MM.1S (cell line): ENCODE data around the gene CADPS.

Source experiments
- DNase-seq: peaks from one replicate; pipeline ENCODE4 v3.0.0-alpha.2; 2015
- H2AFZ ChIP-seq: fragments of 300-600 bp; sonication (generic); 2 replicates; pipeline ENCODE4 v1.6.0; 2016; ENCODE audit warnings: antibody characterized with exemption, low read length
- H3F3A ChIP-seq: fragments of 300-600 bp; sonication (generic); 2 replicates; pipeline ENCODE4 v1.6.1; 2016; ENCODE audit warnings: mild to moderate bottlenecking, antibody characterized with exemption, low read length, moderate library complexity, mixed read lengths; ENCODE audit not compliant: insufficient read depth
- H3K27ac ChIP-seq: fragments of 300-600 bp; sonication (generic); 2 replicates; pipeline ENCODE4 v1.5.1; 2016; ENCODE audit warnings: mild to moderate bottlenecking, low read length
- H3K27me3 ChIP-seq: fragments of 300-600 bp; sonication (generic); replicated peaks from 2 replicates; pipeline ENCODE4 v1.6.0; 2016; ENCODE audit warnings: low read length; ENCODE audit not compliant: insufficient read depth
- H3K36me3 ChIP-seq: fragments of 300-600 bp; sonication (generic); replicated peaks from 2 replicates; pipeline ENCODE4 v1.6.1; 2016; ENCODE audit warnings: mild to moderate bottlenecking, low read length, mixed read lengths; ENCODE audit not compliant: insufficient read depth
- H3K4me1 ChIP-seq: fragments of 300-600 bp; sonication (generic); 2 replicates; pipeline ENCODE4 v1.6.1; 2016; ENCODE audit warnings: low read length, mixed read lengths
- H3K4me2 ChIP-seq: fragments of 300-600 bp; sonication (generic); 2 replicates; pipeline ENCODE4 v1.6.0; 2016; ENCODE audit warnings: low read depth, low read length
- H3K4me3 ChIP-seq: fragments of 300-600 bp; sonication (generic); 2 replicates; pipeline ENCODE4 v1.5.1; 2016; ENCODE audit warnings: low read length, mixed read lengths
- H3K79me2 ChIP-seq: fragments of 300-600 bp; sonication (generic); 2 replicates; pipeline ENCODE4 v1.6.1; 2016; ENCODE audit warnings: mixed run types, low read length, mixed read lengths
- H3K9ac ChIP-seq: fragments of 300-600 bp; sonication (generic); 2 replicates; pipeline ENCODE4 v1.6.1; 2016; ENCODE audit warnings: low read length, mixed read lengths
- H3K9me2 ChIP-seq: fragments of 300-600 bp; sonication (generic); replicated peaks from 2 replicates; pipeline ENCODE4 v1.6.1; 2016; ENCODE audit warnings: mild to moderate bottlenecking, low read length, mixed read lengths; ENCODE audit not compliant: insufficient read depth
- H3K9me3 ChIP-seq: fragments of 300-600 bp; sonication (generic); replicated peaks from 2 replicates; pipeline ENCODE4 v1.6.1; 2016; ENCODE audit warnings: mild to moderate bottlenecking, low read length, mixed read lengths; ENCODE audit not compliant: insufficient read depth
- H4K20me1 ChIP-seq: fragments of 300-600 bp; sonication (generic); 2 replicates; pipeline ENCODE4 v1.6.1; 2016; ENCODE audit warnings: mild to moderate bottlenecking, low read length, moderate library complexity, mixed read lengths; ENCODE audit not compliant: insufficient read depth
- EZH2 ChIP-seq: fragments of 300-600 bp; sonication (generic); optimal IDR thresholded peaks from 2 replicates; pipeline ENCODE3; 2017; ENCODE audit warnings: low read depth, mild to moderate bottlenecking, antibody characterized with exemption, low read length, mixed read lengths
- EZH2phosphoT487 ChIP-seq: fragments of 300-600 bp; sonication (generic); IDR thresholded peaks from 2 replicates; pipeline ENCODE4 v1.6.1; 2018; ENCODE audit warnings: antibody characterized with exemption, low read length
- TF ChIP-seq, protein P1 (sequence below): fragments of 300-600 bp; sonication (generic); IDR thresholded peaks from 2 replicates; pipeline ENCODE4 v1.5.1; 2016; ENCODE audit warnings: antibody characterized with exemption, low read length, mixed read lengths

Gene CADPS

DNA sequence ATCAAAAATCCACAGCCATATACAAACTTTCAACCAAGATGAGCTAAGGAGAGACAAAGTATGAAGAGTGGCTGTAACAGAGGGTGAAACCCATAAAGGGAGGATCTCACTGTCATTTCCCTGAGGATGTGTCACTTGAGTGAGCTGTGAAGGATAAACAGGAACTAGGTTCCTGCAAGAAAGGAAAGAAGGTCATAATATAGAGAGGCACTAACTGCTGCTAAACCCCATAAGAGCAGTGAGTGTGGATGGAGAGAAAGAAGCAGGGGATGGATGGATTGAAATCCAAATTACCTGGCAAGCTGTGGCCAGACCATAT lies 45.2 kb upstream of the CADPS start:
- no peaks in the 10 kb centered on the region for H3K9me3 ChIP-seq
- no peaks in the 10 kb centered on the region for H3F3A ChIP-seq
- no peak overlapping the region for H3K27ac ChIP-seq
- no peaks in the 10 kb centered on the region for H3K79me2 ChIP-seq
- H3K4me2 ChIP-seq: no peak overlapping the region
- no peaks in the 10 kb centered on the region for H4K20me1 ChIP-seq
- no peaks in the 10 kb centered on the region for H3K36me3 ChIP-seq
- no peaks in the 10 kb centered on the region for H3K9me2 ChIP-seq
- DNase-seq: no peak
- H3K4me3 ChIP-seq: no peak overlapping the region
- no peak for TF ChIP-seq EZH2phosphoT487
- TF ChIP-seq, protein P1, sequence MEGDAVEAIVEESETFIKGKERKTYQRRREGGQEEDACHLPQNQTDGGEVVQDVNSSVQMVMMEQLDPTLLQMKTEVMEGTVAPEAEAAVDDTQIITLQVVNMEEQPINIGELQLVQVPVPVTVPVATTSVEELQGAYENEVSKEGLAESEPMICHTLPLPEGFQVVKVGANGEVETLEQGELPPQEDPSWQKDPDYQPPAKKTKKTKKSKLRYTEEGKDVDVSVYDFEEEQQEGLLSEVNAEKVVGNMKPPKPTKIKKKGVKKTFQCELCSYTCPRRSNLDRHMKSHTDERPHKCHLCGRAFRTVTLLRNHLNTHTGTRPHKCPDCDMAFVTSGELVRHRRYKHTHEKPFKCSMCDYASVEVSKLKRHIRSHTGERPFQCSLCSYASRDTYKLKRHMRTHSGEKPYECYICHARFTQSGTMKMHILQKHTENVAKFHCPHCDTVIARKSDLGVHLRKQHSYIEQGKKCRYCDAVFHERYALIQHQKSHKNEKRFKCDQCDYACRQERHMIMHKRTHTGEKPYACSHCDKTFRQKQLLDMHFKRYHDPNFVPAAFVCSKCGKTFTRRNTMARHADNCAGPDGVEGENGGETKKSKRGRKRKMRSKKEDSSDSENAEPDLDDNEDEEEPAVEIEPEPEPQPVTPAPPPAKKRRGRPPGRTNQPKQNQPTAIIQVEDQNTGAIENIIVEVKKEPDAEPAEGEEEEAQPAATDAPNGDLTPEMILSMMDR: no peak
- no peak for TF ChIP-seq EZH2
- no peak overlapping the region for H3K9ac ChIP-seq
- H3K4me1 ChIP-seq: no peaks in the 10 kb centered on the region
- H3K27me3 ChIP-seq: no peaks in the 10 kb centered on the region
- no peak overlapping the region for H2AFZ ChIP-seq

DNA sequence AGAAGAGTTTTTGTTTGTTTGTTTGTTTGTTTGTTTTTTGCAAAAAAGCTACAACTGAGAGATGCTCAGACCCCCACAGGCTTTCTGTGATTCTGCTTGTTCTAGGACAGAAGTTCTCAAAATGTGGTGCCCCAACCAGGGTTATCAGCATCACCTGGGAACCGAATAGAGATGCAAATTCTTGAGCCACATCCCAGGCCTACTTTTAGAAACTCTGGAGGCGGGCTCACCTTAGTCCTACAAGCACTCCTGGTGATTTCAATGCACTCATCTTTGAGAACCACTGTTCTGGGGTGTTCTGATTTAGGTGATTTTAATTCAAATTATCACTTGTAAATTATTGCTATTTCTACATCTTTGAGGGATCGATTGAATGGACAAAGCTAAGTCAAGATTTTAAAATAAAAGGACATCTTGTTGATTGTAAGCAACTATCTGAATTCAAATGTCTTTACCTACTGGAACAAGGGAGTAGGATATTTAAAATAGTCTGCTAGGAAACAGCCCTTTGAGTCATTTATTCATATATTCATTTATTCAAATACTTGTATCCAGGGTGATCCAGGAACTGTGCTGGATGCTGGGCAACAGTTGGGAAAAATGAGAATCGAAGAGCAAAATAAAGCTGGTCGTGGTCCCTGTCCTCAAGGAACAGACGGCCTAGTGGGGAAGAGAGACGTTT lies 44.7 kb upstream of the CADPS start:
- Histone ChIP-seq H2AFZ (no peak overlapping the region), H3K27ac (no peak overlapping the region), H3K27me3 (no peaks in the 10 kb centered on the region), H3K79me2 (no peaks in the 10 kb centered on the region), H3K4me1 (no peaks in the 10 kb centered on the region), H3K36me3 (no peaks in the 10 kb centered on the region), H4K20me1 (no peaks in the 10 kb centered on the region), H3K4me3 (no peak overlapping the region), H3K9me2 (no peaks in the 10 kb centered on the region), H3K4me2 (no peak overlapping the region), H3F3A (no peaks in the 10 kb centered on the region), H3K9me3 (no peaks in the 10 kb centered on the region), H3K9ac (no peak overlapping the region)
- no peak for DNase-seq
- TF ChIP-seq EZH2: no peak
- TF ChIP-seq, protein P1: no peak

DNA sequence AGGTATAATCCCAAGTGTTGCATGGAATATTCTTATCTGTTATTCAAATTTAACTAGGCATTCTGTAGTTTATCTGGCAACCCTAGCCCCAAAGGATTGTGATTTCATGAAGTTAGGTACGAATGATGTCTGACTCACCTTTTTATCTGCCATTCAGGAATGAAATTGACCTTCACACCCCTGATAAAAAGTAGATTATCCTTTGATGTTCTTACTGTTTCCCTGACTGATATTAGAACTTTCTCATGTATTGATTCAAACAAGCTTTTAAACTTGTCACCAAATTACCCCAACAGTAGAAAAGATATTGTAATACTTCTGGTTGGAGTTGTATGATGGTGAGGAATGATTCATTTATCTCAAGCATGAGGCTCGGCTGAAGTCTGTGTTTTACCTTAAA lies 43.6 kb upstream of the CADPS start:
- no peak for DNase-seq
- no peaks in the 10 kb centered on the region for H3K27me3 ChIP-seq
- H3K36me3 ChIP-seq: no peaks in the 10 kb centered on the region
- no peak overlapping the region for H3K4me3 ChIP-seq
- no peaks in the 10 kb centered on the region for H3F3A ChIP-seq
- H3K9ac ChIP-seq: no peak overlapping the region
- H3K79me2 ChIP-seq: no peaks in the 10 kb centered on the region
- H3K9me3 ChIP-seq: no peaks in the 10 kb centered on the region
- H3K9me2 ChIP-seq: no peaks in the 10 kb centered on the region
- H4K20me1 ChIP-seq: no peaks in the 10 kb centered on the region
- no peaks in the 10 kb centered on the region for H3K4me1 ChIP-seq
- H2AFZ ChIP-seq: no peak overlapping the region
- H3K27ac ChIP-seq: no peak overlapping the region
- TF ChIP-seq EZH2 (no peak), EZH2phosphoT487 (no peak)
- no peak overlapping the region for H3K4me2 ChIP-seq

DNA sequence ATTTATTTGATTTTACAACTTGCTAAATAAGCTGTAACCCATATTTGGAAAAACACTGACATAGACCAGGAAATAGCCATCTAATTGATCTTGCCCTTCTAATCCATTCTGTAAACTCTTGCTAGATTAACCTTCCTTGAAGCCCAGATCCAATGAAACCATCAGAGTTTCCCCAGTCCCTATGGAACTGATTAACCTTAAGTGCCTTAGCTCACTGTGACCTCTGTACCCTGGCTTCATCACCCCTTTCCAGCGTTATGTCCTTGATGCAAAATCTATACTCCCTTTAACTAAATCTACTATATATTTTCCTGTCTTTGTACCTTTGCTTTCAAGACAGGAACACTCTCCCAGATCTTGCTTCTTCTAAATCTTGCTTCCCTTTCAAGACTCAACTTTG lies 42.9 kb upstream of the CADPS start:
- no peak overlapping the region for H3K4me2 ChIP-seq
- no peak for DNase-seq
- no peaks in the 10 kb centered on the region for H3K27me3 ChIP-seq
- no peaks in the 10 kb centered on the region for H3F3A ChIP-seq
- H3K9ac ChIP-seq: no peak overlapping the region
- H3K9me2 ChIP-seq: no peaks in the 10 kb centered on the region
- no peaks in the 10 kb centered on the region for H4K20me1 ChIP-seq
- H2AFZ ChIP-seq: no peak overlapping the region
- TF ChIP-seq EZH2phosphoT487 (no peak), EZH2 (no peak)
- TF ChIP-seq, protein P1: no peak
- no peak overlapping the region for H3K27ac ChIP-seq
- no peak overlapping the region for H3K4me3 ChIP-seq
- H3K79me2 ChIP-seq: no peaks in the 10 kb centered on the region
- H3K4me1 ChIP-seq: no peaks in the 10 kb centered on the region
- no peaks in the 10 kb centered on the region for H3K36me3 ChIP-seq
- H3K9me3 ChIP-seq: no peaks in the 10 kb centered on the region
